ENCODE measurements around the gene CAMSAP1. TPM values are rescaled to one million over a fixed set of nuclear protein-coding genes. Genes with fewer than 3 reads are reported as not detected.

CAMSAP1 gene
- polyA plus RNA-seq, 4 donors, result 1.6 to 6.7 (median 3.2) TPM

GRCh38 chr9:135780086-135780485 lies 127.3 kb downstream of the CAMSAP1 start:
- Histone ChIP-seq H3K27me3 (ENCODE audit: control insufficient read depth in 3 of 3, insufficient read depth in 3 of 3, low read length in 3 of 3) (no peaks in the 10 kb centered on the region), H3K4me1 (ENCODE audit: control insufficient read depth in 3 of 3, insufficient read depth in 2 of 3, low read depth in 1 of 3, low read length in 2 of 3) (no peaks in the 10 kb centered on the region), H3K9me3 (ENCODE audit: control insufficient read depth in 2 of 2, insufficient read depth in 1 of 2, low read depth in 1 of 2, low read length in 1 of 2) (no peaks in the 10 kb centered on the region), H3K36me3 (ENCODE audit: control insufficient read depth in 3 of 3, insufficient read depth in 2 of 3, low read depth in 1 of 3, low read length in 3 of 3) (no peaks in the 10 kb centered on the region), H3K4me3 (ENCODE audit: low read depth in 1 of 3, low read length in 3 of 3) (no peak overlapping the region), H3K27ac (ENCODE audit: low read depth in 1 of 3, low read length in 2 of 3) (no peak overlapping the region)
- WGBS, 3 donors, result 83 to 86% (median 85%) methylated on average over 15 to 16 of the region's 16 CpGs
- no peak for DNase-seq
- no peak for FAIRE-seq

GRCh38 chr9:135779571-135779970 lies 127.8 kb downstream of the CAMSAP1 start:
- FAIRE-seq (no peak), DNase-seq (no peak)
- H3K9me3 ChIP-seq (ENCODE audit: control insufficient read depth in 2 of 2, insufficient read depth in 1 of 2, low read depth in 1 of 2, low read length in 1 of 2), result no peaks in the 10 kb centered on the region
- H3K36me3 ChIP-seq (ENCODE audit: control insufficient read depth in 3 of 3, insufficient read depth in 2 of 3, low read depth in 1 of 3, low read length in 3 of 3), result no peaks in the 10 kb centered on the region
- no peaks in the 10 kb centered on the region for H3K4me1 ChIP-seq (ENCODE audit: control insufficient read depth in 3 of 3, insufficient read depth in 2 of 3, low read depth in 1 of 3, low read length in 2 of 3)
- no peak overlapping the region for H3K4me3 ChIP-seq (ENCODE audit: low read depth in 1 of 3, low read length in 3 of 3)
- no peak overlapping the region for H3K27ac ChIP-seq (ENCODE audit: low read depth in 1 of 3, low read length in 2 of 3)
- 82 to 83% (median 82%) methylated on average over 14 of the region's 14 CpGs for WGBS, 3 donors
- H3K27me3 ChIP-seq (ENCODE audit: control insufficient read depth in 3 of 3, insufficient read depth in 3 of 3, low read length in 3 of 3), result no peaks in the 10 kb centered on the region

- DNase-seq, result no peak
- 88 to 91% (median 89%) methylated on average over 16 to 19 of the region's 19 CpGs for WGBS, 3 donors
- Histone ChIP-seq H3K36me3 (ENCODE audit: control insufficient read depth in 3 of 3, insufficient read depth in 2 of 3, low read depth in 1 of 3, low read length in 3 of 3) (no peaks in the 10 kb centered on the region), H3K9me3 (ENCODE audit: control insufficient read depth in 2 of 2, insufficient read depth in 1 of 2, low read depth in 1 of 2, low read length in 1 of 2) (no peaks in the 10 kb centered on the region), H3K4me3 (ENCODE audit: low read depth in 1 of 3, low read length in 3 of 3) (no peak overlapping the region), H3K4me1 (ENCODE audit: control insufficient read depth in 3 of 3, insufficient read depth in 2 of 3, low read depth in 1 of 3, low read length in 2 of 3) (no peaks in the 10 kb centered on the region), H3K27ac (ENCODE audit: low read depth in 1 of 3, low read length in 2 of 3) (no peak overlapping the region), H3K27me3 (ENCODE audit: control insufficient read depth in 3 of 3, insufficient read depth in 3 of 3, low read length in 3 of 3) (no peaks in the 10 kb centered on the region)
- no peak for FAIRE-seq
Observed at GRCh38 chr9:135778421-135778820, 128.9 kb downstream of the CAMSAP1 start.

GRCh38 chr9:135777623-135778177 lies 129.6 kb downstream of the CAMSAP1 start:
- no peak overlapping the region for H3K27ac ChIP-seq (ENCODE audit: low read depth in 1 of 3, low read length in 2 of 3)

GRCh38 chr9:135776893-135777622 lies 130.3 kb downstream of the CAMSAP1 start:
- DNase-seq (no peak), FAIRE-seq (no peak)
- Histone ChIP-seq H3K27me3 (ENCODE audit: control insufficient read depth in 3 of 3, insufficient read depth in 3 of 3, low read length in 3 of 3) (no peaks in the 10 kb centered on the region), H3K27ac (ENCODE audit: low read depth in 1 of 3, low read length in 2 of 3) (no peak overlapping the region), H3K4me1 (ENCODE audit: control insufficient read depth in 3 of 3, insufficient read depth in 2 of 3, low read depth in 1 of 3, low read length in 2 of 3) (no peaks in the 10 kb centered on the region), H3K36me3 (ENCODE audit: control insufficient read depth in 3 of 3, insufficient read depth in 2 of 3, low read depth in 1 of 3, low read length in 3 of 3) (no peaks in the 10 kb centered on the region), H3K9me3 (ENCODE audit: control insufficient read depth in 2 of 2, insufficient read depth in 1 of 2, low read depth in 1 of 2, low read length in 1 of 2) (no peaks in the 10 kb centered on the region), H3K4me3 (ENCODE audit: low read depth in 1 of 3, low read length in 3 of 3) (no peak overlapping the region)
- 79 to 85% (median 79%) methylated on average over 25 of the region's 25 CpGs for WGBS, 3 donors

More at GRCh38 chr9:135777623-135778177, 129.6 kb downstream of the CAMSAP1 start:
- DNase-seq (no peak), FAIRE-seq (no peak)
- Histone ChIP-seq H3K36me3 (ENCODE audit: control insufficient read depth in 3 of 3, insufficient read depth in 2 of 3, low read depth in 1 of 3, low read length in 3 of 3) (no peaks in the 10 kb centered on the region), H3K27me3 (ENCODE audit: control insufficient read depth in 3 of 3, insufficient read depth in 3 of 3, low read length in 3 of 3) (no peaks in the 10 kb centered on the region), H3K4me1 (ENCODE audit: control insufficient read depth in 3 of 3, insufficient read depth in 2 of 3, low read depth in 1 of 3, low read length in 2 of 3) (no peaks in the 10 kb centered on the region), H3K9me3 (ENCODE audit: control insufficient read depth in 2 of 2, insufficient read depth in 1 of 2, low read depth in 1 of 2, low read length in 1 of 2) (no peaks in the 10 kb centered on the region), H3K4me3 (ENCODE audit: low read depth in 1 of 3, low read length in 3 of 3) (no peak overlapping the region)

- Histone ChIP-seq H3K36me3 (ENCODE audit: control insufficient read depth in 3 of 3, insufficient read depth in 2 of 3, low read depth in 1 of 3, low read length in 3 of 3) (no peaks in the 10 kb centered on the region), H3K4me3 (ENCODE audit: low read depth in 1 of 3, low read length in 3 of 3) (no peak overlapping the region), H3K4me1 (ENCODE audit: control insufficient read depth in 3 of 3, insufficient read depth in 2 of 3, low read depth in 1 of 3, low read length in 2 of 3) (no peaks in the 10 kb centered on the region), H3K27ac (ENCODE audit: low read depth in 1 of 3, low read length in 2 of 3) (no peak overlapping the region), H3K27me3 (ENCODE audit: control insufficient read depth in 3 of 3, insufficient read depth in 3 of 3, low read length in 3 of 3) (no peaks in the 10 kb centered on the region), H3K9me3 (ENCODE audit: control insufficient read depth in 2 of 2, insufficient read depth in 1 of 2, low read depth in 1 of 2, low read length in 1 of 2) (no peaks in the 10 kb centered on the region)
- FAIRE-seq, result no peak
- WGBS, 3 donors, result 53% methylated on average over 7 of the region's 7 CpGs
- DNase-seq, result no peak
Observed at GRCh38 chr9:135775911-135776310, 131.4 kb downstream of the CAMSAP1 start.

- no peak for DNase-seq
- FAIRE-seq, result no peak
- no peaks in the 10 kb centered on the region for H3K36me3 ChIP-seq (ENCODE audit: control insufficient read depth in 3 of 3, insufficient read depth in 2 of 3, low read depth in 1 of 3, low read length in 3 of 3)
- no peak overlapping the region for H3K27ac ChIP-seq (ENCODE audit: low read depth in 1 of 3, low read length in 2 of 3)
- no peaks in the 10 kb centered on the region for H3K4me1 ChIP-seq (ENCODE audit: control insufficient read depth in 3 of 3, insufficient read depth in 2 of 3, low read depth in 1 of 3, low read length in 2 of 3)
- 62 to 78% (median 64%) methylated on average over 22 to 24 of the region's 24 CpGs for WGBS, 3 donors
- no peaks in the 10 kb centered on the region for H3K27me3 ChIP-seq (ENCODE audit: control insufficient read depth in 3 of 3, insufficient read depth in 3 of 3, low read length in 3 of 3)
- no peaks in the 10 kb centered on the region for H3K9me3 ChIP-seq (ENCODE audit: control insufficient read depth in 2 of 2, insufficient read depth in 1 of 2, low read depth in 1 of 2, low read length in 1 of 2)
- no peak overlapping the region for H3K4me3 ChIP-seq (ENCODE audit: low read depth in 1 of 3, low read length in 3 of 3)
Observed at GRCh38 chr9:135774794-135775525, 132.4 kb downstream of the CAMSAP1 start.

- FAIRE-seq (no peak), DNase-seq (no peak)
- Histone ChIP-seq H3K9me3 (ENCODE audit: control insufficient read depth in 2 of 2, insufficient read depth in 1 of 2, low read depth in 1 of 2, low read length in 1 of 2) (no peaks in the 10 kb centered on the region), H3K4me3 (ENCODE audit: low read depth in 1 of 3, low read length in 3 of 3) (no peak overlapping the region), H3K36me3 (ENCODE audit: control insufficient read depth in 3 of 3, insufficient read depth in 2 of 3, low read depth in 1 of 3, low read length in 3 of 3) (no peaks in the 10 kb centered on the region), H3K27ac (ENCODE audit: low read depth in 1 of 3, low read length in 2 of 3) (no peak overlapping the region), H3K27me3 (ENCODE audit: control insufficient read depth in 3 of 3, insufficient read depth in 3 of 3, low read length in 3 of 3) (no peaks in the 10 kb centered on the region), H3K4me1 (ENCODE audit: control insufficient read depth in 3 of 3, insufficient read depth in 2 of 3, low read depth in 1 of 3, low read length in 2 of 3) (no peaks in the 10 kb centered on the region)
- WGBS, 3 donors, result 86 to 88% (median 88%) methylated on average over 15 of the region's 15 CpGs
Observed at GRCh38 chr9:135774239-135774747, 133.1 kb downstream of the CAMSAP1 start.
